NCI-H774 (cell line): Measurements from ENCODE around the gene TMEM91.
A peak's percentile ranks its signal among the peaks of the same experiment; 100 is the strongest.
"Not testable (repeated sequence)": the region's sequence is repeated elsewhere in the genome, so short reads cannot be mapped to it uniquely, and the experiment has no call there.

ENCODE experiments used
- DNase-seq: peaks from one replicate; lab custom pipeline; 2025; lab: John Stamatoyannopoulos, UW

The TMEM91 gene

DNA sequence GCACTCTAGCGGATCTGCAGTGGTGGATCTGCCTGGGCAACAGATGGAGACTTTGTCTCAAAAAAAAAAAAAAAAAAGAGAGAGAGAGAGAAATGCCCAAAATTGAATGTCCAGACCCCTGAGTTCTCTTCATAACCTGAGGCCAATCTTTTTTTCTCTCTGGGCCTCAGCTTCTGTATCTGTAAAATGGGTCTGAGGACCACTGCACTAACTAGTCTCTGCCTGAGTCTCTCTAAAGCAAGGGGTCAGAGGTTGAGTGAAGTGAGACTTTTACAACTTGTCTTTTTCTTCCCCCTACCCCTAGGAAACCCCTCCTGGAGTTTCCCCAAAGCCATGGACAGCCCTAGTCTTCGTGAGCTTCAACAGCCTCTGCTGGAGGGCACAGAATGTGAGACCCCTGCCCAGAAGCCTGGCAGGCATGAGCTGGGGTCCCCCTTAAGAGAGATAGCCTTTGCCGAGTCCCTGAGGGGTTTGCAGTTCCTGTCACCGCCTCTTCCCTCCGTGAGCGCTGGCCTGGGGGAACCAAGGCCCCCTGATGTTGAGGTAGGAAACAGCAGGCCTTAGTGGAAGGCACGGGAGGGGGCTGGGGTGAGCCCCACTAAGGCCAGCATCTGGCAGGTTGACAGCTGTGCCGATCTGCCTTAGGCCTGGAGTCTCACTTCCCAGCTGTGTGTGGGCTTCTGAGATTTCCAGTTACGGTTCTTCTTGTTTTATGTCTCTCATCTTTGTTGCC is 1.8 kb downstream of the TMEM91 start:
- no peak for DNase-seq

DNA sequence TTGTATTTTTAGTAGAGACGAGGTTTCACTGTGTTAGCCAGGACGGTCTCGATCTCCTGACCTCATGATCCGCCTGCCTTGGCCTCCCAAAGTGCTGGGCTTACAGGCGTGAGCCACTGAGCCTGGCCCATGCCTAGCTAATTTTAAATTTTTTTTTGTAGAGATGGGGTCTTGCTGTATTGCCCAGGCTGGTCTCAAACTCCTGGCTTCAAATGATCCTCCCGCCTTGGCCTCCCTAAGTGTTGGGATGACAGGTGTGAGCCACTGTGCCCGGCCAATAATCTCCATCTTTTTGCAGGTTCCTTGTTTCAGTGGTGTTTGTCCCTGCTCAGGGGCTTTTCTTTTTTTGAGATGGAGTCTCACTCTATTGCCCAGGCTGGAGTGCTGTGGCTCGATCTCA is 5.2 kb downstream of the TMEM91 start:
- not testable (repeated sequence) for DNase-seq

GRCh38 chr19:41384351-41384750 is 8.0 kb downstream of the TMEM91 start:
- DNase-seq = no peak

DNA sequence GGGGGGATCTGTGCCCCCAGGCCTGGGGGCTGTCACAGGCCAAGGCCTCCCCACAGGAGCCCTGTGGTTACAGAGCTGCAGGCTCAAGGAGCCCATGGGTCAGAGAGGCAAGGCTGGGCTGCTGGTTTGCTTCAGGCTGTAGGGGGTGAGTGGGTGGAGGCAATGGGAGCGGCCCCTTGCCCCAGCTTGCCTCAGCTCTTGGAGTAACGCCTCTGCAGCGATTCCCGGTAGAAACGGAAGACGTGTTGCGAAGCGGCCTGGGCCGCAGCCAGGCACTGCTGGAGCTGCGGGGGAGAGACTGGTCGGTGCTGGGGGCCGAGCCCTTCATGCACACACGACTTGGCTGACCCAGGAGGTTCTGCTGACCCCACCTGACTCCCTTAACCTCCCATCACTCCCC is 10.1 kb downstream of the TMEM91 start:
- no peak for DNase-seq

DNA sequence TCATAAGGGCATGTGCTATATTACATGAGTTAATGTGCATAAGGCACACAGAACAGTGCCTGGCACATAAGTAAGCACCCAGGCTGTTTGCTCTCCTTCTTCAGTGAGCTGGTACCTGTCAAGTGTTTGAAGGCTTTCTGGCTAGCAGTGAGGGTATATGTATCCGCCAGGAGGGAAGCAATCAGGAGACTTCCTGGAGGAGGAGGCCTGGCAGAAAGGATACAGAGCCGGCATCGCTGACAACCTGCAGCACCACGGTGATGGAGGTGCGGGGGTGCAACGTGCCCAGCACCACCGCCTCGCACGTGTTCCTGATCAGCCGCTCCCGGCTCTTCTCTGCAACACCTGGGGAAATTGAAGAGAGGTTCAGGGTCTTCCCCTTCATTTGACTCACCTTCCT is 15.3 kb downstream of the TMEM91 start:
- no peak for DNase-seq

DNA sequence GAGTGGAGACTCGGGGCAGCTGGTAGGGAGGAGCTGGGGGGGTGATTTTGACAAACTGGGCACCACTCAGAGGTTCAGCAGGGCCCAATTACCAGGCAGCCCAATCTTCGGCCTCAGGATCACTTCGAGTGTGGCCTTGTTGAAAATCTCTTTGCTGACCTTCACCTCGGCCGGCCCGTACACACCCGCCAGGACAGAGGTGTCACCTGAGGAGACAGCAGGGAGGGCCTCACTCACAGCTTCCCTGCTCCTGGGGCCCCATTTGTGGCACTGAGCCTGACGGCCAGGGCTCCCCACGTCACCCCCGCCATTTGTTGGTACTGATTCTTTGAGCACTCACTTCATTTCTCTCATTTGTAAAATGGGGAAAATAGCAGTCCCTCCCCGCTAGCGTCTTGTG is 16.4 kb downstream of the TMEM91 start:
- DNase-seq = no peak

DNA sequence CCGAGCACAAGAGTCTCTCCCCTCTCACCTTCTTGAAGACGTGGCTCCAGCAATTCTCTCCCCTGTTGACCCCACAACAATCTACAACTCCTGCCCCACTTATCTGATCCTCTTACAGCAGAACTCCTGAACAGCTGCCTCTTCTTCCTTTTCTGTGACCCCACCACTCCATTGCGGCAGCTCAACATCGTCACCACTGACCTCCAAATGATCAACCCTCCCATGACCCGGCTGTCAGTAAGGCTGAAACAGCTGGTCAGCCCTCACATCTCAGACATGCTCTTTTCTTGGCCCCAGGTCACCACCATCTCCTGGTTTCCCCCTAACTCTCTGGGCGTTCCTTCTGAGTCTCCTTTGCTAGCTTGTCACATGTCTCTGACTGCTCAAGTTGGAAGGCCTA is 19.0 kb downstream of the TMEM91 start:
- DNase-seq = no peak

GRCh38 chr19:41397086-41398049 is 21.0 kb downstream of the TMEM91 start, which contains the start of the genes BCKDHA and EXOSC5:
Gene BCKDHA (plus strand): TSS chr19:41397818. CDS start chr19:41397828, 10 bp downstream.
Gene EXOSC5 (minus strand): TSS chr19:41397359. CDS start chr19:41397328, 31 bp downstream.
- peak; percentile 99 for DNase-seq

DNA sequence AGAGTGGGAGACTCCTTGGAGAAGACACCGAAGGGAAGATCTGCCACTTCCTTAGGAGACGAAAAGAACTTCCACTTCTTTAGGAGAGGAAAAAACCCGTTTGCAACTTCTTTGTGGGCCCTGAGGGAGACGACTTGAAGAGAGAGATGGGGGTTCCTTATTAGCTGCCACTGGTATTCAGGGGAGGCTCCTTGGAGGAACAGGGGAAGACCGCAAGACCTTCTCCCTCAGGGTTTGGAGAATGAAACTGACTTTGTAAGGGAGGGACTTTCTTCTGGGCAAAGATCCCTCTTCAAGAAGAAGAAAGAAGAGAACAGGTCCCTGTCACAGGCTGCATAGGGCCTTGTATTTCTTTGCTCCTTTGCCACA is 21.7 kb downstream of the TMEM91 start:
- DNase-seq = no peak

DNA sequence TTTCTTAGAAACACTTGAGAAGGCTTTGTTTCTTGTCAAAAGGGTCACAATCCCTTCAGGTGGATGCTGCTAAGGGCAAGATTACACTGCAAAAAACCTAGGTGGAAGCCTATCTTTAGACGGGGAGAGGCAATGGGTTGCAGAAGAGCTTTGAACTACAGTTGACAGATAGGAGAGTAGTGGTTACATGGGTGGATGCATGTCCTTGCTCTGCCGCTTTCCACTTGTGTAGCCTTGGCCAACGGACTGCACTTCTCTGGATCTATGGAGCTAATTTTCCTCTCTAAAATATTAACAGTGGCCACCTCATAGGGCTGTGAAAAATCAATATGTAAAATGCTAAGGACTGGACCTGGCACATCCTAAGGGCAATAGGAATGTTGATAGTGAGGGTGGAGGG is 22.3 kb downstream of the TMEM91 start:
- DNase-seq = no peak

GRCh38 chr19:41399091-41399490 is 22.8 kb downstream of the TMEM91 start:
- no peak for DNase-seq

DNA sequence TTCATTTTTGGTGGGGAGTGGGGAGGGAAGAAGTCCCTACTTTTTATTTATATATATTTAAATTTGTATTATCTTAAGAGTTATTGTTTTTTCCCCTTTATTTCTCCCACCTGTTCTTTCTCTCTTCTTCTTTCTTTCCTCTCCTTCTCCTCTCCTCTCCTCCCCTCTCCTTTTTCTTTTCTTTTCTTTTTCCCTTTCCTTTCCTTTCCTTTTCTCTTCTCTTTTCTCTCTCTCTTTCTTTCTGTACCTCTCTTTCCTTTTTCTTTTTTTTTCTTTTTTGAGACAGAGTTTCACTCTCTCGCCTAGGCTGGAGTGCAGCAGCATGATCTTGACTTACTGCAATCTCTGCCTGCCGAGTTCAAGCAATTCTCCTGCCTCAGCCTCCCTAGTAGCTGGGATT is 23.2 kb downstream of the TMEM91 start:
- no peak for DNase-seq

- no peak for DNase-seq
Observed at GRCh38 chr19:41401483-41401882, 25.1 kb downstream of the TMEM91 start.

DNA sequence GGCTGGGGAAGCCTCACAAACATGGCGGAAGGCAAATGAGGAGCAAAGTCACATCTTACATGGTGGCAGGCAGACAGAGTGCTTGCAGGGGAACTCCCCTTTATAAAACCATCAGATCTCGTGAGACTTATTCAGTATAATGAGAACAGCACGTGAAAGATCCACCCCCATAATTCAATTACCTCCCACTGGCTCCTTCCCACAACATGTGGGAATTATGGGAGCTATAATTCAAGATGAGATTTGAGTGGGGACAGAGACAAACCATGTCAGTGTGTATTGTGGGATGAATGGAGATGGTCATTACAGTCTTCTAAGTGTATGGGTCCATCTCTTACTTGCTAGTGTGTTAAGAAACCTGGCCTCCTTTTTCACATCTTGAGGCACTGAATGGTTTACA is 25.7 kb downstream of the TMEM91 start:
- DNase-seq = no peak

GRCh38 chr19:41403181-41403970 is 27.0 kb downstream of the TMEM91 start:
- DNase-seq = no peak

DNA sequence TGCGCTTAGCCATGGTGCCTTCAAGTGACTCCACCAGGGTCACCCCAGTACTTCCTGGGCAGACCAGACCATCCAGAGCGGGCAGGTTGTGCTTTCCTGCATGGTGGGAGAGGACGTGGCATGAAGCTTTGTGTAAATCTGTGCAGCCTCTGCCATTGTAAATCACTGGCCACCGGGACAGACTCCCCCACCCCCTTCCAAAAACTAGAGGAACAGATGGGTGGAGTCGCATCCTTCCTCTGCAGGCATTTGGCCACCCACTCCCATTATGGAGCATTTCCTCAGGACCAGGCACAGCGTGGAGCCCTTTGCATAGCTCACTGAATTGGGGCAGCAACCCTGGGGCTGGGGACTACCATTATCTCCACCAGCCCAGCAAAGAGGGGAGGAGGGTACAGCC is 29.4 kb downstream of the TMEM91 start:
- DNase-seq = no peak

DNA sequence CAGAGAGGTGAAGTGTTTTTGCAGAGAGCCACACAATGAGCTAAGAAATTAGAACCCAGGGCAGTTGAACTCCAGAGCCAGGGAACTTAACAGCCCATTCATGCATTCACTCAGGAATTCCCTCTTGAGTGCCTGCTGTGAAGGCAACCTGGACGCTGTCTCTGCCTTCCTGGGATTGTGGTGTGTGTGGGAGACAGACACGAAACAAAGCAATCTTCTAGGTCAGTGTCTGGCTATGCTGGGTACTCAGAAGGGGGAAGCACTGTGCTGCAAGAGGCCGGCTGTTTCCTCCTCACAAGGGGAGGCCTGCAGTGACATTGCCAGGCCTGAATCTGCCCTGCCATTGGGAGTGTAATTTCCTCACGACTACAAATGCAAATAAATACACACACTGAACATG is 30.9 kb downstream of the TMEM91 start:
- no peak for DNase-seq

- DNase-seq = no peak
Observed at GRCh38 chr19:41408256-41408655, 31.9 kb downstream of the TMEM91 start.

- DNase-seq = not testable (repeated sequence)
Observed at GRCh38 chr19:41408846-41409245, 32.5 kb downstream of the TMEM91 start.

- DNase-seq = peak; percentile 67
Observed at GRCh38 chr19:41409288-41409687, 33.0 kb downstream of the TMEM91 start.

DNA sequence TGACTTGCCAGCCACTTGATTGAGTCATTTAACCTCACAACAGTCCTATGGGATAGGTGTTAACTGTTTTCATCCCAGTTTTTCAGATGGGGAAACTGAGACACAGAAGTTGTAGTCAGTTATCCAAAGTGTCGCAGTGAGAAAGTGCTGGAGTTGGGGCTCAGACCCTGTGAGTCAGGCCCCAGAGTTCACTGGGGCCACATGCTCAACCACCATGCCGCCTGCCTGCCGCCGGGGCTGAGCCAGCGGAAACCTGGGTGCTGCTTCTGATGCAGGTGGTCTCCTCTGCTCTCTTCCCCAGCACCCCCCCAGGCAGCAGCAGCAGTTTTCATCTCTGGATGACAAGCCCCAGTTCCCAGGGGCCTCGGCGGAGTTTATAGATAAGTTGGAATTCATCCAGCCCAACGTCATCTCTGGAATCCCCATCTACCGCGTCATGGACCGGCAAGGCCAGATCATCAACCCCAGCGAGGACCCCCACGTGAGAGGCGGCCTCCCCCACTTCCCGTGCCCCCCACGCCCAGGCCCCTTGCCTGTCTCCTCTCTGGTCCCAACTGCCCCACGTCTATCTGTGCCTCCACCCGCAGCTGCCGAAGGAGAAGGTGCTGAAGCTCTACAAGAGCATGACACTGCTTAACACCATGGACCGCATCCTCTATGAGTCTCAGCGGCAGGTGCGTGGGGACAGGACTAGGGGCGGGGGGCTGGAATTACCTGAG is 34.2 kb downstream of the TMEM91 start:
- DNase-seq = no peak
